ENCODE data around the gene NFIA. TPM values are rescaled to one million over a fixed set of nuclear protein-coding genes. Genes with fewer than 3 reads are reported as not detected.

The NFIA gene
- total and polyA plus RNA-seq, 2 donors (not counting 1 experiment from before 2014, with no cell fraction given): 0.28 to 0.54 TPM

GRCh38 chr1:61053712-61054600, 28.4 kb upstream of the NFIA start:
- intact Hi-C loops (cut with micrococcal nuclease): loop anchor here (5.0 to 10.0 kb wide), 4 partner anchors 51 to 798 kb away; no protein-coding TSS in a partner anchor
- Histone ChIP-seq H3K36me3 (replicated peaks in 1 of 2; ENCODE audit: control extremely low read depth in 1 of 2, control insufficient read depth in 1 of 2, extremely low read depth in 1 of 2, insufficient read depth in 2 of 2, low read length in 1 of 2) (no peaks in the 10 kb centered on the region), H3K27me3 (replicated peaks in 1 of 4; ENCODE audit: control extremely low read depth in 1 of 4, control insufficient read depth in 3 of 4, insufficient read depth in 4 of 4, low read length in 3 of 4) (peaks cover 0 to 90% (median 71%) of the 10 kb centered on the region in 4 experiments), H3K4me1 (ENCODE audit: control insufficient read depth in 2 of 2, insufficient read depth in 2 of 2, low read length in 2 of 2) (peaks cover 46 to 56% of the 10 kb centered on the region in 2 donors), H3K27ac (ENCODE audit: low read length in 2 of 2) (no peak overlapping the region), H3K4me3 (ENCODE audit: control extremely low read depth in 1 of 5, extremely low read depth in 1 of 5, insufficient read depth in 1 of 5, low read depth in 2 of 5, low read length in 4 of 5) (peak overlapping the region in 3 of 5 experiments; percentile 9 to 40 (median 17)), H4K20me1 (ENCODE audit: control insufficient read depth, insufficient read depth, low read length, poor library complexity, severe bottlenecking) (no peaks in the 10 kb centered on the region), H3K9me3 (ENCODE audit: control extremely low read depth in 1 of 3, control insufficient read depth in 2 of 3, insufficient read depth in 1 of 3, low read length in 2 of 3) (peaks cover 0 to 3% (median 0%) of the 10 kb centered on the region in 3 donors), H3K79me2 (ENCODE audit: control insufficient read depth, insufficient read depth, low read length) (no peaks in the 10 kb centered on the region), H3K9ac (ENCODE audit: low read length) (peak overlapping the region; percentile 37), H2AFZ (ENCODE audit: insufficient read depth, low read depth, low read length, poor library complexity, severe bottlenecking) (peak overlapping the region; percentile 42), H3K4me2 (replicated peaks; ENCODE audit: low read depth, low read length, poor library complexity, severe bottlenecking) (peak overlapping the region; percentile 71)
- peaks cover 40% of the 10 kb centered on the region for H3K4me1 Mint-ChIP-seq
- H3K9me3 Mint-ChIP-seq (ENCODE audit: insufficient read depth): no peaks in the 10 kb centered on the region
- H3K4me3 Mint-ChIP-seq: peak overlapping the region; percentile 83
- no peak for TF ChIP-seq CTCF (IDR thresholded peaks at IDR 0.05)
- peak; percentile 83 for TF ChIP-seq EZH2 (IDR thresholded peaks at IDR 0.05; ENCODE audit: borderline replicate concordance, insufficient read depth, low read depth, low read length, poor library complexity, severe bottlenecking)
- WGBS (ENCODE audit: insufficient coverage): 3% methylated on average over 50 of the region's 54 CpGs
- peak; percentile 41 for DNase-seq
- ChIA-PET POLR2A (no interaction called here), CTCF (interaction anchor here (1.1 kb wide), 1 partner anchor 24 kb away, joined by 3 read pairs; no protein-coding TSS in a partner anchor)
- no peak for ATAC-seq (ENCODE audit: low read depth)
- no peak overlapping the region for H3K27ac Mint-ChIP-seq
- H3K27me3 Mint-ChIP-seq: peaks cover 73% of the 10 kb centered on the region

GRCh38 chr1:61054601-61054993, 27.8 kb upstream of the NFIA start:
- H3K4me3 Mint-ChIP-seq: peak overlapping the region; percentile 26
- H3K9me3 Mint-ChIP-seq (ENCODE audit: insufficient read depth): no peaks in the 10 kb centered on the region
- Histone ChIP-seq H3K4me1 (ENCODE audit: control insufficient read depth in 2 of 2, insufficient read depth in 2 of 2, low read length in 2 of 2) (peaks cover 42 to 55% of the 10 kb centered on the region in 2 donors), H3K27me3 (replicated peaks in 1 of 4; ENCODE audit: control extremely low read depth in 1 of 4, control insufficient read depth in 3 of 4, insufficient read depth in 4 of 4, low read length in 3 of 4) (peaks cover 0 to 84% (median 73%) of the 10 kb centered on the region in 4 experiments), H3K36me3 (replicated peaks in 1 of 2; ENCODE audit: control extremely low read depth in 1 of 2, control insufficient read depth in 1 of 2, extremely low read depth in 1 of 2, insufficient read depth in 2 of 2, low read length in 1 of 2) (no peaks in the 10 kb centered on the region), H2AFZ (ENCODE audit: insufficient read depth, low read depth, low read length, poor library complexity, severe bottlenecking) (no peak overlapping the region), H3K79me2 (ENCODE audit: control insufficient read depth, insufficient read depth, low read length) (no peaks in the 10 kb centered on the region), H3K4me3 (ENCODE audit: control extremely low read depth in 1 of 5, extremely low read depth in 1 of 5, insufficient read depth in 1 of 5, low read depth in 2 of 5, low read length in 4 of 5) (no peak overlapping the region), H3K9ac (ENCODE audit: low read length) (no peak overlapping the region), H3K4me2 (replicated peaks; ENCODE audit: low read depth, low read length, poor library complexity, severe bottlenecking) (no peak overlapping the region), H4K20me1 (ENCODE audit: control insufficient read depth, insufficient read depth, low read length, poor library complexity, severe bottlenecking) (no peaks in the 10 kb centered on the region), H3K9me3 (ENCODE audit: control extremely low read depth in 1 of 3, control insufficient read depth in 2 of 3, insufficient read depth in 1 of 3, low read length in 2 of 3) (peaks cover 0 to 3% (median 0%) of the 10 kb centered on the region in 3 donors), H3K27ac (ENCODE audit: low read length in 2 of 2) (no peak overlapping the region)
- peaks cover 38% of the 10 kb centered on the region for H3K4me1 Mint-ChIP-seq
- intact Hi-C loops (cut with micrococcal nuclease): loop anchor here (5.0 to 10.0 kb wide), 4 partner anchors 50 to 798 kb away; no protein-coding TSS in a partner anchor
- POLR2A ChIA-PET: no interaction called here
- no peak for DNase-seq
- peaks cover 74% of the 10 kb centered on the region for H3K27me3 Mint-ChIP-seq
- H3K27ac Mint-ChIP-seq: no peak overlapping the region
- TF ChIP-seq CTCF (IDR thresholded peaks at IDR 0.05): no peak
- TF ChIP-seq EZH2 (IDR thresholded peaks at IDR 0.05; ENCODE audit: borderline replicate concordance, insufficient read depth, low read depth, low read length, poor library complexity, severe bottlenecking): no peak
- CTCF ChIA-PET: interaction anchor here (1.1 to 1.6 kb wide), 2 partner anchors 24 to 398 kb away, joined by 3 to 4 read pairs; no protein-coding TSS in a partner anchor
- 88% methylated on average over 7 of the region's 13 CpGs for WGBS (ENCODE audit: insufficient coverage)
- ATAC-seq (ENCODE audit: low read depth): no peak

All from B cell (primary cell).